ENCODE data around the gene DELE1.

DELE1 gene

DNA sequence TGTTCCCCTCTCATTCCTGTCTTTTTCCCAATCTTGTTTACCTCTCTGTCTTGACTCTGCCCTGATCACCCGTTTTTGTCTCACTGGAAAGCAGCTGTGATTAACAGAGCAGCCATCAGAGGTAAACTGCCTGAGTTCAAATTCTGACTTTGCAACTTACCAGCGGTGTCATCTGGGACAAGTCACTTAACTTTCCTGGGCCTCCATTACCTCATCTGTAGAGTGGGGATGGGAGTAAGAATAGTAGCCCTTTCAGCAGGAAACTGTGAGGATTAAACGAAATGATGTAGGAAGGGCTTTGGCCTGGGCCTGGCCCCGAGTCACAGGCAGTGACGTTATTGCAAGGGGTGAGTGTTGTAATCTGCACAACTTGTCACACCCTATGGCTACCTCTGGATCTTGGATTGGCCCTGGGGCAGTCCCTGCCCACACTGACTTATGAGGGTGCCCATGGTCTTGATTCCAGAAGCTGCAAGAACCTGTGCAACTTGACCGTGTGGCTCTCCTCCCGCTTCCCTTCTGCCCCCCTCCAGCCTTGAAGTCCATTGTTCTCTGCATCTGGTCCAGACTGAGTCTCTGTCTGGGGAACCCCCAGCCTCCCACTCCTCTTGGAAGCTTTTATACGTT lies 35.0 kb downstream of the DELE1 start:
- no peak for DNase-seq

- peak; percentile 15 for DNase-seq
Measured at GRCh38 chr5:141960018-141960417, 36.3 kb downstream of the DELE1 start.

DNA sequence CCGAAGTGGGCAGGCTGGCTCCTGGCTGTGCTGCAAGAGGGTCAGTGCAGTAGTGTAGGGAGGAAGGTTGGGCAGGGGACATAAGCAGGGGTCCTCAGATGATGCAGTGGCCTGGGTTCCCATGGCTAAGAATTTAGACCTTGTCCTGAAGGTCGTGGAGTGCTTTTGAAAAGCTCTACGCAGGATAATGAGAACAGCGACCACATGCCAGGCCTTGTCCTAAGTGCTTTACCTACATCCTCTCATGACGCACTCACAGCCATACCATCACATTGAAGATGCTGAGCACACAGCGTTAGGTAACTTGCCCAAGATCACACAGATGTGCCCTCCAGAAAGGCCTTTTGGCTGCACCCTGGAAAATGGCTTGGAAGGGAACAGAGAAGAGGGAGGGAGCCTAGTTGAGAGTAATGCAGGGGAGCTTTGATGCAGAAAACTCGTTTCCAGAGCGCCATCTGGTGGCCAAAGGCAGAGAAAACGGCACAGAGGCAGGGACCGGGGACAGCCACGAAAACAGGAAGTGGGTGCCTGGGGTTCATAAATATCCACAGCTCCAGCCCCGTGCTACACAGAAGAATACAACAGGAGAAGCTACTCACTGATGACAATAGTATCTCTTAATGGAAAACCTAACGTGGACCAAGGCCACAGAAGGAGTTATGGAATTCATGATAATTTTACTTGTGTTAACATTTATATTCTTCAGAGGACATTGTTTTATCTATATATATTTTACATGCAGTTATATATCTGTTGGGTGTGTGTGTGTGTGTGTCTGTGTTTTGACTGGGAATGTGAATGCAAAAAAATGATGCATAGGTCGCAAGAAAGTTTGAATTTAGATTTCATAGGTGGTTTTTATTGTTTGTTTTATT lies 37.0 kb downstream of the DELE1 start:
- peak; percentile 83 for DNase-seq

DNA sequence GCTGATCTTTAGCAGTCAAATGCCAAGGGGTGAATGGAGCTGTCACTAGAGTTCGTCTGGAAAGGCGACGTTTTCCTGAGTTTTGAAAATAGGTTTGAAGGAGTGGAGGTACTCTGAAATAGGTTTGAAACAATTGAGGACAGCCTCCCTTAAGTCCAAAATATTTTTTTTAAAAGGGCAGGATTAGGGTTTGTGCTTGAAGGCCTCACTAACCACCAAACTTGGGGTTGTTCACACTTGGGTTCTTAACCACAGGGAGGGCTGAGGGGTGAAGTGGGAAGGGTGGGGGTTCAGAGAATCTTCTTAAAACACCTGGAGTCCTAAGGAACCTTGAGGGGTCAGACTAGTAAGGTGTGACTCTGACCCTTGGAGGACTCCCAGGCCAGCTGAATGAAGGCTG lies 37.8 kb downstream of the DELE1 start:
- no peak for DNase-seq

- DNase-seq = no peak
Measured at GRCh38 chr5:141963701-141964100, 40.0 kb downstream of the DELE1 start.

DNA sequence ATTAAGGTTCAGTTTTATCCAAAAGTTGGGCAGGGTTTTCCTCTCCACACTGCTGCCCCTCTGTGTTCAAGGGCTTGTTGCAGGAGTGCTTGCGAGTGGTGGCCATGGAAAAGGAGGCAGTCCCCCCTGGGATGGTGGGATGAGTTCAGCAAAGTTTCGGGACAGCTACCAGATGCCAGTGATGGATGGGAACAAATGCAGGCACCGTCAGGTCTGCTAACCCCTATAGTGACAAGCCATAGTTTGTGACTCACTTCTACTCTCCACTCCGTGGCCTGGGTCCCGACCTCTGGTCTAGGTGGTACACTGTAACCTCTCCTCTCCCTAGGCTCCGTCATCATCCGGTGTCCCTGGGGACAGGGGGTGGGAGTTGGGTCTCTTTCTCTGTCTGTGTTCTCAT lies 41.4 kb downstream of the DELE1 start:
- DNase-seq = no peak

- DNase-seq = no peak
Measured at GRCh38 chr5:141966275-141966962, 42.7 kb downstream of the DELE1 start.

DNA sequence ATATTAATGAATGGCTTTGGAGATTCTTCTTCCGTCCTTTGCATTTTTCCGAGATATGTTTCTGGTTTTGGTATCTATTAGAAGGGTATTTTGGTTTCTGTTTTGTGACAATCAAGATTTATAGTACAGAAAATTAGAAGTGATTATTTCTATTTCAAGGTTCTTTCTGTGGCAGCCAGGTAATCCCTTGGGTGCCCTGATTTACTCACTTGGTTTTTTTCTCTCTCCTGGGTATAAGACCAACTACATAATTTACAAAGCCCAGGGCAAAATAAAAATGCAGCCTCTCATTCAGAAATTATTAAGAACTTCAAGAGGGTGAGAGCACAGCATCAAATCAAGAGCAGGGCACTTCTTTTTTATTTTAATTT lies 43.3 kb downstream of the DELE1 start:
- no peak for DNase-seq

GRCh38 chr5:141968914-141969608 lies 45.4 kb downstream of the DELE1 start, which contains the start of gene RNF14:
Gene RNF14 (plus strand): TSS chr5:141969105. CDS start chr5:141973589, 4,484 bp downstream.
- peak; percentile 95 for DNase-seq

GRCh38 chr5:141969783-141970771 lies 46.4 kb downstream of the DELE1 start:
- DNase-seq = peak; percentile 32

GRCh38 chr5:141973871-141974595 lies 50.4 kb downstream of the DELE1 start:
- peak; percentile 41 for DNase-seq

DNA sequence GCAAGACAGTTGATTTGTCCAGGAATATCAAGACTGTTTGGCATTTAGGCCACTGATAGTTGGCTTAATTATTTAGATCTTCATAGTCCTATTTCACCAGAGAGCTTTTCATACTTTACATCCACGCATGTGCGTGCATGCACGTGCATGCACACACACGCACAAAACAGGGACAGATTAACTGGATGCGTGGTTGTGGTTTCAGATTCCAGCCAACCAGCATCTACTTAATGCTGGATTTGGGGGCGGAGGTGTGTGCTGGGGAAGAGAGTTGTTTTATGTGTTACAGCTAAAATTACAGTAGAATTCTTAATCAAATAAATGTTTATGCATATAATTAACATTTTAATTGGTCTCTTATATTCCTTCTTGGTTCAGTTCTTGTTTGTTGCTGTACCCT lies 52.5 kb downstream of the DELE1 start:
- no peak for DNase-seq

GRCh38 chr5:141978389-141978788 lies 54.7 kb downstream of the DELE1 start:
- DNase-seq = no peak

- DNase-seq = no peak
Measured at GRCh38 chr5:141982626-141983025, 59.0 kb downstream of the DELE1 start.

DNA sequence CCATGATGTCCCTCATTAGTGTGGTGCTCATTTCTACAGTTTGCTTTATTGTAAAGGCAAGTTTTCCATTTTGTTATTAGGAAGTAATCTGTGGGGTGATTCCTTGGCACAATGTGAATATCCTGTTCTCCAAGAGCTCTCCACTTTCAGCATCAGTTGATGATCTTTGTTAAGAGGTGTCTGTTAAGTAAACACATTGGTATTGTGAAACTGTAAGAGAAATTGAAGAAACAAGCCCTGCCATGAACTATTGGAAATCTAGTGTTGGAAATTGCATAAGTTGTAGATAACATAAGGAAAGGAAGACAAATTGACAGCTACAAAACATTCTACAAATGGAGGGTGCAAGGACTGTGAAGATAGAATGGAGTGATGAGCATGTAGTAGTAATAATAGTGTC lies 62.4 kb downstream of the DELE1 start:
- DNase-seq = no peak

- DNase-seq = no peak
Measured at GRCh38 chr5:141989720-141990119, 66.0 kb downstream of the DELE1 start.
